HepG2 (cell line): Measurements from ENCODE around the gene VRK3. TPM values are rescaled to one million over a fixed set of nuclear protein-coding genes. Genes with fewer than 3 reads are reported as not detected.

ENCODE experiments used
- MAFG ChIP-seq: sonication (generic); formaldehyde crosslinking; IDR thresholded peaks from 2 replicates; pipeline ENCODE4 v1.5.1; 2020; ENCODE audit warnings: mild to moderate bottlenecking, missing genetic modification reagents
- NR2C2 ChIP-seq: sonication (generic); formaldehyde crosslinking; IDR thresholded peaks from 2 replicates; pipeline ENCODE4 v1.4.0; 2020; ENCODE audit warnings: missing genetic modification reagents, mild to moderate bottlenecking, moderate library complexity, borderline replicate concordance
- PCBP2 ChIP-seq: fragments of 200-400 bp; formaldehyde crosslinking; optimal IDR thresholded peaks from 2 replicates; pipeline ENCODE3; 2018; ENCODE audit warnings: low read length, low read depth; ENCODE audit not compliant: poor library complexity, severe bottlenecking
- RXRA ChIP-seq: sonication (generic); formaldehyde crosslinking; IDR thresholded peaks from 2 replicates; pipeline ENCODE4 v1.5.1; 2020; ENCODE audit warnings: missing genetic modification reagents
- YEATS2 ChIP-seq: sonication (generic); formaldehyde crosslinking; IDR thresholded peaks from 2 replicates; pipeline ENCODE4 v1.4.0; 2020; ENCODE audit warnings: missing genetic modification reagents, borderline replicate concordance
- ZFP36L1 ChIP-seq: sonication (generic); formaldehyde crosslinking; IDR thresholded peaks from 2 replicates; pipeline ENCODE4 v1.8.0; 2022; ENCODE audit warnings: mild to moderate bottlenecking, missing genetic modification reagents, moderate library complexity
- ZNF414 ChIP-seq: sonication (generic); formaldehyde crosslinking; IDR thresholded peaks from 2 replicates; pipeline ENCODE4 v1.5.0; 2020; ENCODE audit warnings: missing genetic modification reagents
- ZNF446 ChIP-seq: sonication (generic); formaldehyde crosslinking; IDR thresholded peaks from 2 replicates; pipeline ENCODE4 v1.5.0; 2020; ENCODE audit warnings: mild to moderate bottlenecking, missing genetic modification reagents
- ZNF614 ChIP-seq: IDR thresholded peaks from 2 replicates; pipeline ENCODE4 v1.6.1; 2018; ENCODE audit warnings: missing biosample characterization, missing genetic modification reagents, inconsistent platforms, borderline replicate concordance
- ZNF687 ChIP-seq: sonication (generic); formaldehyde crosslinking; IDR thresholded peaks from 2 replicates; pipeline ENCODE4 v1.5.1; 2020; ENCODE audit warnings: mild to moderate bottlenecking, missing genetic modification reagents, moderate library complexity
- polyA plus RNA-seq, 8 experiments: library from polyadenylated mRNA; depleted of rRNA in 3 of 8; stranded (reverse) in 7 of 8; unstranded in 1 of 8; fragments of >200 nt; fragmentation: Illumina TruSeq in 4 of 8; extraction: Trizol in 4 of 8; gene quantifications; 2 replicates each; pipeline versions ENCODE4 v1.2.1 to v1.2.3, GENCODE V29; 2011 to 2016; ENCODE audit warnings: low read depth in 4 of 8, missing spikeins in 1 of 8, mixed read lengths in 1 of 8; ENCODE audit not compliant: insufficient read depth in 1 of 8
- total RNA-seq, 5 experiments: library from RNA; depleted of rRNA; stranded (reverse); fragments of >200 nt; fragmentation: Illumina TruSeq; extraction: Trizol; gene quantifications; 2 replicates each; pipeline ENCODE4 v1.2.3, GENCODE V29; 2016; ENCODE audit warnings: low read depth in 1 of 5
- TF ChIP-seq, protein P1 (sequence below): sonication (generic); formaldehyde crosslinking; IDR thresholded peaks from 2 replicates; pipeline ENCODE4 v1.5.1; 2020; ENCODE audit warnings: missing genetic modification reagents, mild to moderate bottlenecking, borderline replicate concordance

The VRK3 gene
- total and polyA plus RNA-seq, 2 of the 13 experiments (the other 11 are each of a cell fraction or from before 2014, with no cell fraction given), result 23.8 to 28.3 TPM

- peak; percentile 34 for TF ChIP-seq ZNF687 (CRISPR knock-in tag)
- TF ChIP-seq ZNF414, result no peak
- no peak for TF ChIP-seq NR2C2 (CRISPR knock-in tag)
- no peak for TF ChIP-seq MAFG (CRISPR knock-in tag)
- no peak for TF ChIP-seq ZNF446 (CRISPR knock-in tag)
- no peak for TF ChIP-seq YEATS2 (CRISPR knock-in tag)
- no peak for TF ChIP-seq ZNF614 (CRISPR knock-in tag)
- no peak for TF ChIP-seq ZFP36L1 (CRISPR knock-in tag)
- TF ChIP-seq RXRA (CRISPR knock-in tag), result no peak
- TF ChIP-seq, protein P1, sequence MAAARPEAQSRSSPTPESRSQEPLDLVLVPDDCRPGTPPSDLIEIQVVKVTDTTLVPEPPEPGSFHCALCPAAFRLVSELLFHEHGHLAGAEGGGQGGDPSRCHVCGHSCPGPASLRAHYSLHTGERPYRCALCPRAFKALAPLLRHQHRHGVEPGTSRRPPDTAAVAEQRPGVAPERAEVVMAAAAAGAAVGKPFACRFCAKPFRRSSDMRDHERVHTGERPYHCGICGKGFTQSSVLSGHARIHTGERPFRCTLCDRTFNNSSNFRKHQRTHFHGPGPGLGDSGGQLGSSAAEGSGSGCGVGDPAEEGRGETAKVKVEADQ (CRISPR knock-in tag), result no peak
- no peak for TF ChIP-seq PCBP2
Observed at GRCh38 chr19:50008532-50008931, 16.6 kb downstream of the VRK3 start (continued).
